ENCODE results near the gene WWOX.

The WWOX gene

GRCh38 chr16:78529881-78530280 is 430.4 kb downstream of the WWOX start:
- H3K27me3 ChIP-seq (replicated peaks; ENCODE audit: insufficient read depth, low read length), result no peaks in the 10 kb centered on the region
- no peak overlapping the region for H3K4me2 ChIP-seq (ENCODE audit: low read depth, low read length)
- no peaks in the 10 kb centered on the region for H3K9me2 ChIP-seq (replicated peaks; ENCODE audit: insufficient read depth, low read length)
- H3K9ac ChIP-seq (ENCODE audit: low read length), result no peak overlapping the region
- no peaks in the 10 kb centered on the region for H3K4me1 ChIP-seq (ENCODE audit: low read length)
- H3K9me3 ChIP-seq (replicated peaks; ENCODE audit: insufficient read depth, low read length), result no peaks in the 10 kb centered on the region
- no peak for TF ChIP-seq EZH2 (optimal IDR thresholded peaks at IDR 0.05; ENCODE audit: low read depth, low read length)
- no peak for TF ChIP-seq EZH2phosphoT487 (IDR thresholded peaks at IDR 0.05; ENCODE audit: low read length)
- no peak for TF ChIP-seq CTCF (IDR thresholded peaks at IDR 0.05; ENCODE audit: low read length)
- H3K27ac ChIP-seq (ENCODE audit: low read length), result no peak overlapping the region
- H2AFZ ChIP-seq (ENCODE audit: low read length), result no peak overlapping the region
- no peak overlapping the region for H3K4me3 ChIP-seq (ENCODE audit: low read length)
- no peaks in the 10 kb centered on the region for H4K20me1 ChIP-seq (ENCODE audit: insufficient read depth, low read length)
- H3K79me2 ChIP-seq (ENCODE audit: low read length), result no peaks in the 10 kb centered on the region
- H3K36me3 ChIP-seq (replicated peaks; ENCODE audit: insufficient read depth, low read length), result no peaks in the 10 kb centered on the region
- H3F3A ChIP-seq (ENCODE audit: insufficient read depth, low read length), result no peaks in the 10 kb centered on the region
- DNase-seq, result no peak

- H3K36me3 ChIP-seq (replicated peaks; ENCODE audit: insufficient read depth, low read length), result no peaks in the 10 kb centered on the region
- H3K27ac ChIP-seq (ENCODE audit: low read length), result no peak overlapping the region
- TF ChIP-seq CTCF (IDR thresholded peaks at IDR 0.05; ENCODE audit: low read length) (no peak), EZH2 (optimal IDR thresholded peaks at IDR 0.05; ENCODE audit: low read depth, low read length) (no peak), EZH2phosphoT487 (IDR thresholded peaks at IDR 0.05; ENCODE audit: low read length) (no peak)
- H4K20me1 ChIP-seq (ENCODE audit: insufficient read depth, low read length), result no peaks in the 10 kb centered on the region
- no peaks in the 10 kb centered on the region for H3K27me3 ChIP-seq (replicated peaks; ENCODE audit: insufficient read depth, low read length)
- no peaks in the 10 kb centered on the region for H3F3A ChIP-seq (ENCODE audit: insufficient read depth, low read length)
- no peak overlapping the region for H3K4me2 ChIP-seq (ENCODE audit: low read depth, low read length)
- no peak overlapping the region for H2AFZ ChIP-seq (ENCODE audit: low read length)
- no peak for DNase-seq
- no peaks in the 10 kb centered on the region for H3K4me1 ChIP-seq (ENCODE audit: low read length)
- no peaks in the 10 kb centered on the region for H3K9me2 ChIP-seq (replicated peaks; ENCODE audit: insufficient read depth, low read length)
- no peaks in the 10 kb centered on the region for H3K9me3 ChIP-seq (replicated peaks; ENCODE audit: insufficient read depth, low read length)
- H3K9ac ChIP-seq (ENCODE audit: low read length), result no peak overlapping the region
- no peaks in the 10 kb centered on the region for H3K79me2 ChIP-seq (ENCODE audit: low read length)
- H3K4me3 ChIP-seq (ENCODE audit: low read length), result no peak overlapping the region
These were observed 430.8 kb downstream of the WWOX start for GRCh38 chr16:78530283-78530682.

GRCh38 chr16:78535098-78535497 is 435.6 kb downstream of the WWOX start:
- Histone ChIP-seq H3K36me3 (replicated peaks; ENCODE audit: insufficient read depth, low read length) (no peaks in the 10 kb centered on the region), H4K20me1 (ENCODE audit: insufficient read depth, low read length) (no peaks in the 10 kb centered on the region), H3F3A (ENCODE audit: insufficient read depth, low read length) (no peaks in the 10 kb centered on the region), H3K79me2 (ENCODE audit: low read length) (no peaks in the 10 kb centered on the region), H3K9me2 (replicated peaks; ENCODE audit: insufficient read depth, low read length) (no peaks in the 10 kb centered on the region), H3K4me3 (ENCODE audit: low read length) (no peak overlapping the region), H3K4me2 (ENCODE audit: low read depth, low read length) (no peak overlapping the region), H3K4me1 (ENCODE audit: low read length) (no peaks in the 10 kb centered on the region), H3K27ac (ENCODE audit: low read length) (no peak overlapping the region), H3K9me3 (replicated peaks; ENCODE audit: insufficient read depth, low read length) (no peaks in the 10 kb centered on the region), H3K27me3 (replicated peaks; ENCODE audit: insufficient read depth, low read length) (no peaks in the 10 kb centered on the region), H3K9ac (ENCODE audit: low read length) (no peak overlapping the region), H2AFZ (ENCODE audit: low read length) (no peak overlapping the region)
- TF ChIP-seq EZH2phosphoT487 (IDR thresholded peaks at IDR 0.05; ENCODE audit: low read length) (no peak), EZH2 (optimal IDR thresholded peaks at IDR 0.05; ENCODE audit: low read depth, low read length) (no peak), CTCF (IDR thresholded peaks at IDR 0.05; ENCODE audit: low read length) (no peak)
- no peak for DNase-seq

Measured in MM.1S (cell line).